Cerebellar cortex (tissue), 1 donor: ENCODE results near the gene FHIT.

Experiments
- DNase-seq: peaks from one replicate; pipeline ENCODE4 v3.0.0-alpha.2; 2015; ENCODE audit warnings: low spot score

Gene FHIT

GRCh38 chr3:60764870-60765269 lies 486.4 kb downstream of the FHIT start:
- no peak for DNase-seq

GRCh38 chr3:60760145-60760544 lies 491.1 kb downstream of the FHIT start:
- DNase-seq: no peak

GRCh38 chr3:60759439-60759838 lies 491.8 kb downstream of the FHIT start:
- no peak for DNase-seq

GRCh38 chr3:60758831-60759230 lies 492.4 kb downstream of the FHIT start:
- no peak for DNase-seq

- no peak for DNase-seq
Observed at GRCh38 chr3:60758171-60758570, 493.1 kb downstream of the FHIT start.

GRCh38 chr3:60757724-60758123 lies 493.5 kb downstream of the FHIT start:
- DNase-seq: no peak

GRCh38 chr3:60756241-60757030 lies 494.8 kb downstream of the FHIT start:
- DNase-seq: no peak

GRCh38 chr3:60755094-60755493 lies 496.2 kb downstream of the FHIT start:
- DNase-seq: no peak

GRCh38 chr3:60754617-60755016 lies 496.6 kb downstream of the FHIT start:
- no peak for DNase-seq

- no peak for DNase-seq
Observed at GRCh38 chr3:60752809-60753208, 498.4 kb downstream of the FHIT start.

- DNase-seq: no peak
Observed at GRCh38 chr3:60746695-60747416, 504.4 kb downstream of the FHIT start.

- no peak for DNase-seq
Observed at GRCh38 chr3:60746043-60746638, 505.1 kb downstream of the FHIT start.

GRCh38 chr3:60743631-60744164 lies 507.6 kb downstream of the FHIT start:
- peak; percentile 17 for DNase-seq

GRCh38 chr3:60742606-60743145 lies 508.6 kb downstream of the FHIT start:
- no peak for DNase-seq

- DNase-seq: no peak
Observed at GRCh38 chr3:60737633-60738399, 513.4 kb downstream of the FHIT start.

- DNase-seq: no peak
Observed at GRCh38 chr3:60730371-60730770, 520.9 kb downstream of the FHIT start.

- no peak for DNase-seq
Observed at GRCh38 chr3:60729056-60729455, 522.2 kb downstream of the FHIT start.

- DNase-seq: no peak
Observed at GRCh38 chr3:60728006-60728405, 523.2 kb downstream of the FHIT start.

- DNase-seq: peak; percentile 14
Observed at GRCh38 chr3:60720736-60721135, 530.5 kb downstream of the FHIT start.

- DNase-seq: no peak
Observed at GRCh38 chr3:60716573-60716972, 534.7 kb downstream of the FHIT start.

- no peak for DNase-seq
Observed at GRCh38 chr3:60708191-60708975, 542.9 kb downstream of the FHIT start.
